Smooth muscle cell (in vitro differentiated cells): Measurements from ENCODE around the gene DBNDD1. TPM values are rescaled to one million over a fixed set of nuclear protein-coding genes. Genes with fewer than 3 reads are reported as not detected.

Source experiments
- DNase-seq: peaks from one replicate; lab custom pipeline; 2025; ENCODE audit not compliant: unreplicated experiment; lab: John Stamatoyannopoulos, UW
- H2AFZ ChIP-seq: fragments of 200-600 bp; sonication (generic); 2 replicates; pipeline ENCODE4 v1.6.0; 2016; ENCODE audit warnings: antibody characterized with exemption, low read depth, mild to moderate bottlenecking
- H3F3A ChIP-seq: fragments of 200-600 bp; sonication (generic); 2 replicates; pipeline ENCODE4 v1.6.0; 2017; ENCODE audit warnings: antibody characterized with exemption, low read depth
- H3K27ac ChIP-seq: fragments of 200-600 bp; sonication (generic); 2 replicates; pipeline ENCODE4 v1.5.1; 2016; ENCODE audit warnings: low read depth, mild to moderate bottlenecking
- H3K27me3 ChIP-seq: fragments of 200-600 bp; sonication (generic); 2 replicates; pipeline ENCODE4 v1.6.1; 2016; ENCODE audit warnings: low read depth, mild to moderate bottlenecking
- H3K36me3 ChIP-seq: fragments of 200-600 bp; sonication (generic); 2 replicates; pipeline ENCODE4 v1.5.1; 2016; ENCODE audit warnings: low read depth
- H3K4me1 ChIP-seq: fragments of 200-600 bp; sonication (generic); 2 replicates; pipeline ENCODE4 v1.5.1; 2016; ENCODE audit warnings: low read depth
- H3K4me2 ChIP-seq: fragments of 200-600 bp; sonication (generic); 2 replicates; pipeline ENCODE4 v1.6.0; 2016; ENCODE audit warnings: mild to moderate bottlenecking
- H3K4me3 ChIP-seq: fragments of 200-600 bp; sonication (generic); 2 replicates; pipeline ENCODE4 v1.5.1; 2016; ENCODE audit warnings: mild to moderate bottlenecking
- H3K79me2 ChIP-seq: fragments of 200-600 bp; sonication (generic); 2 replicates; pipeline ENCODE4 v1.6.0; 2016; ENCODE audit warnings: low read depth, mild to moderate bottlenecking
- H3K9ac ChIP-seq: fragments of 200-600 bp; sonication (generic); 2 replicates; pipeline ENCODE4 v1.6.0; 2016; ENCODE audit warnings: low read depth
- H3K9me3 ChIP-seq: fragments of 200-600 bp; sonication (generic); replicated peaks from 2 replicates; pipeline ENCODE4 v1.5.1; 2016; ENCODE audit warnings: low read depth
- H4K20me1 ChIP-seq: fragments of 200-600 bp; sonication (generic); 2 replicates; pipeline ENCODE4 v1.6.0; 2016; ENCODE audit warnings: low read depth
- CTCF ChIP-seq: fragments of 200-600 bp; sonication (generic); IDR thresholded peaks from 2 replicates; pipeline ENCODE4 v1.5.1; 2017; ENCODE audit warnings: borderline replicate concordance, mild to moderate bottlenecking, antibody characterized with exemption; ENCODE audit not compliant: insufficient read depth, poor library complexity, severe bottlenecking
- WGBS: methylation state at CpG from one replicate; pipeline ENCODE4 v1.1.7; 2016; ENCODE audit warnings: low lambda C conversion rate; 5-methylcytosine and 5-hydroxymethylcytosine counted together
- polyA plus RNA-seq: library from polyadenylated mRNA; unstranded; fragments of >200 nt; fragmentation: Nextera tagmentation; extraction: Ambion mirVana; gene quantifications from 2 replicates; pipeline ENCODE4 v1.2.1, GENCODE V29; 2016
- total RNA-seq: library from RNA; depleted of rRNA; stranded (reverse); fragments of >200 nt; gene quantifications from 2 replicates; pipeline ENCODE4 v1.2.3, GENCODE V29; 2014

The DBNDD1 gene
- total and polyA plus RNA-seq, 2 experiments from 2014 or later, result 3.3 to 3.8 TPM

GRCh38 chr16:90023078-90023447 lies 3.8 kb upstream of the DBNDD1 start:
- Histone ChIP-seq H3K9ac (peak overlapping the region; percentile 61), H3K36me3 (no peaks in the 10 kb centered on the region)
- TF ChIP-seq CTCF, result no peak

GRCh38 chr16:90022209-90023077 lies 3.2 kb upstream of the DBNDD1 start:
- H3K36me3 ChIP-seq, result no peaks in the 10 kb centered on the region
- no peak for TF ChIP-seq CTCF
- H2AFZ ChIP-seq, result no peak overlapping the region
- H3K79me2 ChIP-seq, result no peaks in the 10 kb centered on the region
- 68% methylated on average over 51 of the region's 57 CpGs for WGBS
- H3K4me2 ChIP-seq, result peak overlapping the region; percentile 76
- H3K4me1 ChIP-seq, result peaks cover 15% of the 10 kb centered on the region
- H3K27me3 ChIP-seq, result peaks cover 14% of the 10 kb centered on the region
- H3F3A ChIP-seq, result peaks cover 5% of the 10 kb centered on the region
- peak overlapping the region; percentile 61 for H3K9ac ChIP-seq
- H3K27ac ChIP-seq, result no peak overlapping the region
- no peaks in the 10 kb centered on the region for H4K20me1 ChIP-seq
- H3K9me3 ChIP-seq, result no peaks in the 10 kb centered on the region
- DNase-seq, result no peak
- peak overlapping the region; percentile 50 for H3K4me3 ChIP-seq

More at GRCh38 chr16:90023078-90023447, 3.8 kb upstream of the DBNDD1 start:
- H3K4me1 ChIP-seq, result peaks cover 15% of the 10 kb centered on the region
- WGBS, result 83% methylated on average over 7 of the region's 7 CpGs
- H2AFZ ChIP-seq, result no peak overlapping the region
- H3K4me3 ChIP-seq, result peak overlapping the region; percentile 50
- no peak for DNase-seq
- H3K4me2 ChIP-seq, result peak overlapping the region; percentile 76
- no peaks in the 10 kb centered on the region for H4K20me1 ChIP-seq
- no peaks in the 10 kb centered on the region for H3K79me2 ChIP-seq
- H3F3A ChIP-seq, result peaks cover 5% of the 10 kb centered on the region
- H3K9me3 ChIP-seq, result no peaks in the 10 kb centered on the region
- H3K27ac ChIP-seq, result no peak overlapping the region
- H3K27me3 ChIP-seq, result peaks cover 11% of the 10 kb centered on the region

GRCh38 chr16:90020838-90021382 lies 1.7 kb upstream of the DBNDD1 start:
- Histone ChIP-seq H3K4me3 (no peak overlapping the region), H3K27me3 (peaks cover 14% of the 10 kb centered on the region), H3K4me2 (peak overlapping the region; percentile 61), H3K4me1 (peaks cover 15% of the 10 kb centered on the region), H3K79me2 (no peaks in the 10 kb centered on the region), H3K27ac (peak overlapping the region; percentile 85), H3K9me3 (no peaks in the 10 kb centered on the region), H3K9ac (peak overlapping the region; percentile 14), H2AFZ (no peak overlapping the region), H4K20me1 (no peaks in the 10 kb centered on the region), H3K36me3 (no peaks in the 10 kb centered on the region), H3F3A (peaks cover 5% of the 10 kb centered on the region)
- WGBS, result 57% methylated on average over 2 of the region's 2 CpGs
- no peak for TF ChIP-seq CTCF
- no peak for DNase-seq
